ENCODE results near the gene KCTD16. TPM values are rescaled to one million over a fixed set of nuclear protein-coding genes. Genes with fewer than 3 reads are reported as not detected.

Gene KCTD16
- total RNA-seq, 1 donor from 2014 or later = 0.64 TPM

DNA sequence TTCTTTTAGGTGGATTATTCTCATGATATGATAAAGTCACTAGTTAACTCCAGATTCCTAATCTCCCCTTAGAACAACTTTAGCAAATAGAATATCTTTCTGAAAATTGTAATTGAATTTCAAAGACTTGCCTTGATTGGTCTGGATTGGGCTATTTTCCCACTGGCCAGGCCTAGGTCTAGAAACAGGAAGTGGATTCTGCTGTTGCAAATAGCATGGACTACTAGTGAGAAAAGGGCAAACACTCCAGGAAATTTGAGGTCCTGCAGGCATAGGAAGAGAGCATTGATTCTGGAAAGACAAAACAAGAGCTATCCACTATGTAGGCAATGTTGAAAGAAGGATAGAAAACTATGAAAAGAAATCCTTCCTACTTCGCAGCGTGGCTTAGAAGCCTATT is 113.4 kb downstream of the KCTD16 start:
- H3K36me3 ChIP-seq = no peaks in the 10 kb centered on the region
- H3K27ac ChIP-seq = no peak overlapping the region
- H3K4me3 ChIP-seq = no peak overlapping the region
- intact Hi-C loops (cut with DNase I) = no loop called here
- TF ChIP-seq, protein P1, sequence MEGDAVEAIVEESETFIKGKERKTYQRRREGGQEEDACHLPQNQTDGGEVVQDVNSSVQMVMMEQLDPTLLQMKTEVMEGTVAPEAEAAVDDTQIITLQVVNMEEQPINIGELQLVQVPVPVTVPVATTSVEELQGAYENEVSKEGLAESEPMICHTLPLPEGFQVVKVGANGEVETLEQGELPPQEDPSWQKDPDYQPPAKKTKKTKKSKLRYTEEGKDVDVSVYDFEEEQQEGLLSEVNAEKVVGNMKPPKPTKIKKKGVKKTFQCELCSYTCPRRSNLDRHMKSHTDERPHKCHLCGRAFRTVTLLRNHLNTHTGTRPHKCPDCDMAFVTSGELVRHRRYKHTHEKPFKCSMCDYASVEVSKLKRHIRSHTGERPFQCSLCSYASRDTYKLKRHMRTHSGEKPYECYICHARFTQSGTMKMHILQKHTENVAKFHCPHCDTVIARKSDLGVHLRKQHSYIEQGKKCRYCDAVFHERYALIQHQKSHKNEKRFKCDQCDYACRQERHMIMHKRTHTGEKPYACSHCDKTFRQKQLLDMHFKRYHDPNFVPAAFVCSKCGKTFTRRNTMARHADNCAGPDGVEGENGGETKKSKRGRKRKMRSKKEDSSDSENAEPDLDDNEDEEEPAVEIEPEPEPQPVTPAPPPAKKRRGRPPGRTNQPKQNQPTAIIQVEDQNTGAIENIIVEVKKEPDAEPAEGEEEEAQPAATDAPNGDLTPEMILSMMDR (IDR thresholded peaks at IDR 0.05) = no peak
- no peaks in the 10 kb centered on the region for H3K4me1 ChIP-seq
- no peak for DNase-seq (ENCODE audit: low spot score in 2 of 2)
- no peaks in the 10 kb centered on the region for H3K27me3 ChIP-seq
- H3K9me3 ChIP-seq = no peaks in the 10 kb centered on the region

DNA sequence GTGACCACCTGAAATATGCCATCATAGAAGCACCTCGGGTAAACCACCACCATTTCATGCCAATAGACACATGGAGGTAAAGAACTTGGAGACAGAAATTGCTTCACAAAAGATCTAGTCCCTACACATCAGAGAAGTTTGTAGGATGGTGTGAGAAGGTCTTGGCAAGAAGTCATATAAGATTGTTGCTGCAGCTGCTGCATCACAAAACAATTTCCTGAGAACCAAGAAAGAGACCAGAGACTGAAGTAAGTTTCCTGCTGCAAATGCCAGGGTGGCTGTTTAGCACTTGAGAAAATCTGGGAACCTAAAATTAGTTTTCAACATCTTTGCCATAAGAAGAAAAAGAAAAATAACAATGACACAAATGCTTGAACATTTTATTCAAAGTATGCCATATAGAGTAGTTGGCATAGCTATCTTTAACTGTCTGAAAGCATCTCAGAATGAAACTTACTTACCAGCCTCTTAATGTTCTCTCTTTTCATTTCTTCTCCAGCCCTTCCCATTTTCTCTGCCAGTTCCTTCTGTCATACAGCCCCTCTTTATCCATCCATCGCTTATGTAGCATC is 114.3 kb downstream of the KCTD16 start:
- Histone ChIP-seq H3K27me3 (no peaks in the 10 kb centered on the region), H3K4me3 (no peak overlapping the region), H3K27ac (no peak overlapping the region), H3K36me3 (no peaks in the 10 kb centered on the region), H3K4me1 (no peaks in the 10 kb centered on the region), H3K9me3 (no peaks in the 10 kb centered on the region)
- DNase-seq (ENCODE audit: low spot score in 2 of 2) = no peak
- TF ChIP-seq, protein P1 (IDR thresholded peaks at IDR 0.05) = no peak
- intact Hi-C loops (cut with DNase I) = no loop called here

DNA sequence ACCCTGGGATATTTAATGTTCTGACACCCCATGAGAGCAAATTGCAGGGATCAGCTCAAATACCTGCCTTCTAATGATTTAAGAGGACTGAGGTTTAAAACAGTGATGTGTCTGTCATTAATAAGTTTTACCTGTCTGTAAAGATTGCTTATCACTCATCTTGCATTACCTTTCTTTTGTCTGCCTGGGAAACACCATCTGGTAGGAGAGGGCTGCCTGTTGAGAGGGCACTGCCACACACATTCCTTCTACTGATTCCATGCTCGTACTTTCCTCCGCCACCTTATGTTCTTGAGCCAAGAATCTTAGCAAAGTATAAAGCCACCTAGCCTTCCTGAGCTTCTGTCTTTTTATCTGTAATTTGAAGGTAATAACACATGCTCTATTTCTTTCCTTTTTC is 118.6 kb downstream of the KCTD16 start:
- Histone ChIP-seq H3K4me3 (no peak overlapping the region), H3K4me1 (no peaks in the 10 kb centered on the region), H3K9me3 (no peaks in the 10 kb centered on the region), H3K36me3 (no peaks in the 10 kb centered on the region), H3K27ac (no peak overlapping the region), H3K27me3 (no peaks in the 10 kb centered on the region)
- no peak for DNase-seq (ENCODE audit: low spot score in 2 of 2)
- TF ChIP-seq, protein P1 (IDR thresholded peaks at IDR 0.05) = no peak
- intact Hi-C loops (cut with DNase I) = no loop called here

DNA sequence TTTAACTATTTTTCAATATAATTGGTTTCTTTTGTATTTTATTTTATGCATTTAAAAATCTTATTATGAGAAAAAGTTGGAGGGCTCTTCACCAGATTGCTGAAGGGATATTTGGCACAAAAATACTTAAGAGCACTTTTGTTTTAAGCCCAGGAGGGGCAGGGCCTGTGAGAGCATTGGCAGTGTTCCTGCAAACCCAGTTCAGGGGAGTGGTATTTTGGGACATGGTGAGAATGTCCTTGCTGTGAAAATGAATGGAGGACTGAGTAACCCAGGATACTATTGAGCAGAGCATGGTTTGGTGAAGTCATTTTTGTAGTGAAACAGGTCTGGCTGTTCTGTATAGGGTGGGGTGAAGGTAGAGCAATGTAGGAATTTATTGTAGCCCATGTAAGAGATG is 121.4 kb downstream of the KCTD16 start:
- TF ChIP-seq, protein P1 (IDR thresholded peaks at IDR 0.05) = no peak
- H3K36me3 ChIP-seq = no peaks in the 10 kb centered on the region

DNA sequence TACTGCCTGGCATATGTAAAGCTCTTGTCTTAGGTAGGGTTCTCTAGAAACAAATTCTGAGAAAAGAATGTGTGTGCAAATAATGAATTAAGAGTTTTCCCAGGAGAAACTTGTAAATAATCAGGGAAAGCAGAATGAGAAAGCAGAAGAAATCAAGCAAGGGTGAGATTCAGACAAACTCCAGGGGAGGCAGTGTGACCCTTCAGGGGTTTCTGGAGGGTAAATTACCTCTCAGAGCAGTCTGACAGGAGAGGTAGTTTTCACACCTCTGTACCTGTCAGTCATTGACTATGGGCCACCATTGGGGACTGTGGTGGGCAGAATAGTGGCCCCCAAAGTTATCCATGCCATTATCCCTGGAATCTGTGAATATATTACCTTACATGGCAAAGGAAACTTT is 124.6 kb downstream of the KCTD16 start:
- TF ChIP-seq, protein P1 (IDR thresholded peaks at IDR 0.05) = no peak
- Histone ChIP-seq H3K27ac (no peak overlapping the region), H3K4me3 (no peak overlapping the region), H3K4me1 (no peaks in the 10 kb centered on the region), H3K27me3 (no peaks in the 10 kb centered on the region), H3K9me3 (no peaks in the 10 kb centered on the region), H3K36me3 (no peaks in the 10 kb centered on the region)
- no peak for DNase-seq (ENCODE audit: low spot score in 2 of 2)
- intact Hi-C loops (cut with DNase I) = no loop called here

More for the DNA sequence above, 121.4 kb downstream of the KCTD16 start:
- Histone ChIP-seq H3K27me3 (no peaks in the 10 kb centered on the region), H3K27ac (no peak overlapping the region), H3K9me3 (no peaks in the 10 kb centered on the region), H3K4me1 (no peaks in the 10 kb centered on the region), H3K4me3 (no peak overlapping the region)
- intact Hi-C loops (cut with DNase I) = no loop called here
- no peak for DNase-seq (ENCODE audit: low spot score in 2 of 2)

DNA sequence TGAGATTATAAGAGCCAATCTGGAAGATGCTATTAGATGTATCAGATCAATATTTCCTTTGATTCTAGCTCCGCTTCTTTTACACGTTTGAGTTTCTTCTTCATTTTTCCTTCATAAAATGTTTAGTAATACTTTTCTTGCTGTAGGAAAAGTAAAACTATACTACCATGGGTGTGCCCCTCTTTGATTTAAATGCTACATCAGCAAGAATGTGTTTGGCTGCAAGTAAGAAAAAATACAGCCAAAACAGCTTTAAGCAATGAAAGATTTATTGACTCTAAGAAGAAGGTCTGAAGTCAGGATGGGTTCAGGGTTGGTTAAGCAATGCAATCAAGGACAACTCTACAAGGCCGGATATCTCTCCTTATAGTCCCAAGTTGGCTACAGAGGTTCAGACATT is 126.4 kb downstream of the KCTD16 start:
- no peaks in the 10 kb centered on the region for H3K36me3 ChIP-seq
- intact Hi-C loops (cut with DNase I) = no loop called here
- H3K4me3 ChIP-seq = no peak overlapping the region
- no peak overlapping the region for H3K27ac ChIP-seq
- H3K9me3 ChIP-seq = no peaks in the 10 kb centered on the region
- DNase-seq (ENCODE audit: low spot score in 2 of 2) = no peak
- TF ChIP-seq, protein P1 (IDR thresholded peaks at IDR 0.05) = no peak
- no peaks in the 10 kb centered on the region for H3K27me3 ChIP-seq
- no peaks in the 10 kb centered on the region for H3K4me1 ChIP-seq
